H1 (cell line): Measurements from ENCODE around the gene DTX4. TPM values are rescaled to one million over a fixed set of nuclear protein-coding genes. Genes with fewer than 3 reads are reported as not detected.

Experiments
- ATF2 ChIP-seq: IDR thresholded peaks from 2 replicates; pipeline ENCODE4 v1.6.1; 2012; ENCODE audit warnings: low read length, inconsistent platforms
- CHD2 ChIP-seq: IDR thresholded peaks from 2 replicates; pipeline ENCODE4 v1.6.1; 2012; ENCODE audit warnings: low read length, improper control_type of control experiment
- E2F6 ChIP-seq: IDR thresholded peaks from 2 replicates; pipeline ENCODE4 v1.6.1; 2012; ENCODE audit warnings: inconsistent platforms
- EP300 ChIP-seq, 2 experiments: IDR thresholded peaks; 1 replicate in 1 of 2; 2 replicates in 1 of 2; pipeline ENCODE4 v1.6.1; 2011 to 2012; ENCODE audit warnings: low read depth in 2 of 2, low read length in 2 of 2, mild to moderate bottlenecking in 2 of 2, borderline replicate concordance in 1 of 2, inconsistent platforms in 1 of 2, moderate library complexity in 1 of 2
- SRF ChIP-seq: IDR thresholded peaks from 2 replicates; pipeline ENCODE4 v1.6.1; 2011; ENCODE audit warnings: mild to moderate bottlenecking, low read depth, low read length, moderate library complexity
- TEAD4 ChIP-seq: IDR thresholded peaks from 2 replicates; pipeline ENCODE4 v1.6.1; 2012; ENCODE audit warnings: low read depth, low read length, inconsistent platforms, mixed read lengths
- polyA plus RNA-seq, 7 experiments: library from polyadenylated mRNA; depleted of rRNA in 3 of 7; stranded (reverse) in 5 of 7; unstranded in 2 of 7; fragments of >200 nt in 5 of 7; fragments of 200-250 nt in 2 of 7; gene quantifications; 1 replicate in 5 of 7; 2 replicates in 1 of 7; 4 replicates in 1 of 7; pipeline versions ENCODE4 v1.2.1 to v1.2.3, GENCODE V29; 2011 to 2013; ENCODE audit warnings: missing spikeins in 2 of 7, mixed read lengths in 2 of 7
- total RNA-seq: library from RNA; stranded (reverse); fragmentation: NEBNext Ultra II Directional; extraction: Animal tissue kit (Norgen Biotek cat#: 25700); gene quantifications from 2 replicates; pipeline ENCODE4 v1.2.1, GENCODE V29; 2021

The DTX4 gene
- total and polyA plus RNA-seq, 2 of the 8 experiments (the other 6 are each of a cell fraction or from before 2014, with no cell fraction given), result 5.1 to 18.8 TPM

- no peak for TF ChIP-seq E2F6
- TF ChIP-seq CHD2, result no peak
- no peak for TF ChIP-seq EP300 (IDR thresholded peaks at IDR 0.05; ENCODE audit: borderline replicate concordance in 1 of 2, low read depth in 2 of 2, low read length in 2 of 2)
- TF ChIP-seq ATF2, result no peak
- no peak for TF ChIP-seq SRF
- TF ChIP-seq TEAD4, result no peak
These were observed 20.2 kb upstream of the DTX4 start (continued) for GRCh38 chr11:59151761-59152160.
